Activated gamma-delta T cell treated with Interleukin-2 at 50 U/mL for 16 hours (primary cell): ENCODE results near the gene NUP93.

ENCODE experiments used
- DNase-seq: peaks from one replicate; pipeline ENCODE4 v3.0.0-alpha.2; 2020

NUP93 gene

GRCh38 chr16:56824804-56825203 lies 94.9 kb downstream of the NUP93 start:
- DNase-seq: no peak

- no peak for DNase-seq
Measured at GRCh38 chr16:56825826-56826225, 95.9 kb downstream of the NUP93 start.

- no peak for DNase-seq
Measured at GRCh38 chr16:56828647-56829046, 98.7 kb downstream of the NUP93 start.

GRCh38 chr16:56830669-56831068 lies 100.7 kb downstream of the NUP93 start:
- DNase-seq: no peak

- DNase-seq: no peak
Measured at GRCh38 chr16:56832768-56833167, 102.8 kb downstream of the NUP93 start.

GRCh38 chr16:56833243-56833970 lies 103.5 kb downstream of the NUP93 start:
- no peak for DNase-seq

- no peak for DNase-seq
Measured at GRCh38 chr16:56835320-56835719, 105.4 kb downstream of the NUP93 start.

- no peak for DNase-seq
Measured at GRCh38 chr16:56836410-56837230, 106.7 kb downstream of the NUP93 start.

- no peak for DNase-seq
Measured at GRCh38 chr16:56838622-56839337, 108.9 kb downstream of the NUP93 start.

- no peak for DNase-seq
Measured at GRCh38 chr16:56841233-56841632, 111.3 kb downstream of the NUP93 start.

GRCh38 chr16:56841659-56842058 lies 111.7 kb downstream of the NUP93 start:
- DNase-seq: no peak

- no peak for DNase-seq
Measured at GRCh38 chr16:56842133-56842532, 112.2 kb downstream of the NUP93 start.

- no peak for DNase-seq
Measured at GRCh38 chr16:56844056-56844455, 114.1 kb downstream of the NUP93 start.

GRCh38 chr16:56847173-56847910 lies 117.4 kb downstream of the NUP93 start:
- DNase-seq: no peak

GRCh38 chr16:56848029-56848936 lies 118.4 kb downstream of the NUP93 start:
- no peak for DNase-seq

- DNase-seq: no peak
Measured at GRCh38 chr16:56848955-56849689, 119.2 kb downstream of the NUP93 start.

- no peak for DNase-seq
Measured at GRCh38 chr16:56849690-56850680, 120.1 kb downstream of the NUP93 start.

GRCh38 chr16:56851671-56852400 lies 121.9 kb downstream of the NUP93 start:
- no peak for DNase-seq

- DNase-seq: no peak
Measured at GRCh38 chr16:56852401-56852730, 122.4 kb downstream of the NUP93 start.
